ENCODE measurements around the gene GNA12.

DNA sequence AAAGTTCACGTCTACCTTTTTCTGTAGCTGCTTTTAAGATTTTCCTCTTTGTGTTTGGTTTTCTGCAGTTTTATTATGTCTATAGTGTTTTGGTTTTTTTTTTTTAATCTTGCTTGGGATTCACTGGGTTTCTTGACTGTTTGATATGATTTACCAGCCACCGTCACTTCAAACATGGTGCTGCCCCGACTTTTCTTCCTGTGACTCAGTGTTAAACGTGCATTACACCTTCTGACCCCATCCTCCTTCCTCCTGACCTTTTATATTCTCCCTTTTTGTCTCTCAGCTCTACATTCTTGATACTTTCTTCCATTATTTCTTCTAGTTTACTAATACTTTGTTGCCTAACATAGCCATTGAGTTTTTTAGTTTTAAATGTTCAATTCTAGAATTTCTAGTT is 61.5 kb downstream of the GNA12 start:
- no peak for TF ChIP-seq POLR2A (IDR thresholded peaks at IDR 0.05)
- TF ChIP-seq, protein P1, sequence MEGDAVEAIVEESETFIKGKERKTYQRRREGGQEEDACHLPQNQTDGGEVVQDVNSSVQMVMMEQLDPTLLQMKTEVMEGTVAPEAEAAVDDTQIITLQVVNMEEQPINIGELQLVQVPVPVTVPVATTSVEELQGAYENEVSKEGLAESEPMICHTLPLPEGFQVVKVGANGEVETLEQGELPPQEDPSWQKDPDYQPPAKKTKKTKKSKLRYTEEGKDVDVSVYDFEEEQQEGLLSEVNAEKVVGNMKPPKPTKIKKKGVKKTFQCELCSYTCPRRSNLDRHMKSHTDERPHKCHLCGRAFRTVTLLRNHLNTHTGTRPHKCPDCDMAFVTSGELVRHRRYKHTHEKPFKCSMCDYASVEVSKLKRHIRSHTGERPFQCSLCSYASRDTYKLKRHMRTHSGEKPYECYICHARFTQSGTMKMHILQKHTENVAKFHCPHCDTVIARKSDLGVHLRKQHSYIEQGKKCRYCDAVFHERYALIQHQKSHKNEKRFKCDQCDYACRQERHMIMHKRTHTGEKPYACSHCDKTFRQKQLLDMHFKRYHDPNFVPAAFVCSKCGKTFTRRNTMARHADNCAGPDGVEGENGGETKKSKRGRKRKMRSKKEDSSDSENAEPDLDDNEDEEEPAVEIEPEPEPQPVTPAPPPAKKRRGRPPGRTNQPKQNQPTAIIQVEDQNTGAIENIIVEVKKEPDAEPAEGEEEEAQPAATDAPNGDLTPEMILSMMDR (IDR thresholded peaks at IDR 0.05) = no peak
